SK-N-SH (cell line): Measurements from ENCODE around the gene NEIL3.

Experiments used
- EP300 ChIP-seq, 2 experiments: IDR thresholded peaks; 2 replicates each; pipeline versions ENCODE4 v1.4.0 to v1.6.1; 2012; ENCODE audit warnings: borderline replicate concordance in 1 of 2, low read depth in 1 of 2, low read length in 1 of 2
- EZH2phosphoT487 ChIP-seq: fragments of 200-600 bp; sonication (generic); IDR thresholded peaks from 2 replicates; pipeline ENCODE4 v1.6.1; 2017; ENCODE audit warnings: low read depth, mixed run types, mild to moderate bottlenecking, antibody characterized with exemption, moderate library complexity, borderline replicate concordance
- GATA2 ChIP-seq: sonication (generic); formaldehyde crosslinking; IDR thresholded peaks from 2 replicates; pipeline ENCODE4 v1.5.0; 2020; ENCODE audit warnings: mild to moderate bottlenecking, missing genetic modification reagents
- JUND ChIP-seq: IDR thresholded peaks from 2 replicates; pipeline ENCODE4 v1.4.0; 2012
- MAX ChIP-seq: IDR thresholded peaks from 2 replicates; pipeline ENCODE4 v1.4.0; 2012; ENCODE audit warnings: low read depth
- PBX3 ChIP-seq: IDR thresholded peaks from 2 replicates; pipeline ENCODE4; 2012
- RAD21 ChIP-seq: IDR thresholded peaks from 2 replicates; pipeline ENCODE4 v1.6.1; 2012; ENCODE audit warnings: mild to moderate bottlenecking, low read length
- RCOR1 ChIP-seq: fragments of 150-350 bp; IDR thresholded peaks from 2 replicates; pipeline ENCODE4 v1.6.1; 2017; ENCODE audit warnings: antibody characterized with exemption, low read length
- TAF1 ChIP-seq: IDR thresholded peaks from 2 replicates; pipeline ENCODE4 v1.6.1; 2012; ENCODE audit warnings: low read depth, mild to moderate bottlenecking, low read length, moderate library complexity, borderline replicate concordance
- USF1 ChIP-seq: IDR thresholded peaks from 2 replicates; pipeline ENCODE4 v1.4.0; 2012; ENCODE audit warnings: low read depth, borderline replicate concordance
- TF ChIP-seq, protein P1 (sequence below): fragments of 200-600 bp; sonication (generic); IDR thresholded peaks from 2 replicates; pipeline ENCODE4 v1.6.1; 2017; ENCODE audit warnings: antibody characterized with exemption, mild to moderate bottlenecking, moderate library complexity

- TF ChIP-seq USF1 (no peak), RAD21 (no peak), PBX3 (no peak), EP300 (IDR thresholded peaks at IDR 0.05; ENCODE audit: borderline replicate concordance in 1 of 2, low read depth in 1 of 2, low read length in 1 of 2) (no peak), EZH2phosphoT487 (no peak), MAX (no peak), RCOR1 (no peak), JUND (no peak), TAF1 (no peak), GATA2 (no peak)
- TF ChIP-seq, protein P1, sequence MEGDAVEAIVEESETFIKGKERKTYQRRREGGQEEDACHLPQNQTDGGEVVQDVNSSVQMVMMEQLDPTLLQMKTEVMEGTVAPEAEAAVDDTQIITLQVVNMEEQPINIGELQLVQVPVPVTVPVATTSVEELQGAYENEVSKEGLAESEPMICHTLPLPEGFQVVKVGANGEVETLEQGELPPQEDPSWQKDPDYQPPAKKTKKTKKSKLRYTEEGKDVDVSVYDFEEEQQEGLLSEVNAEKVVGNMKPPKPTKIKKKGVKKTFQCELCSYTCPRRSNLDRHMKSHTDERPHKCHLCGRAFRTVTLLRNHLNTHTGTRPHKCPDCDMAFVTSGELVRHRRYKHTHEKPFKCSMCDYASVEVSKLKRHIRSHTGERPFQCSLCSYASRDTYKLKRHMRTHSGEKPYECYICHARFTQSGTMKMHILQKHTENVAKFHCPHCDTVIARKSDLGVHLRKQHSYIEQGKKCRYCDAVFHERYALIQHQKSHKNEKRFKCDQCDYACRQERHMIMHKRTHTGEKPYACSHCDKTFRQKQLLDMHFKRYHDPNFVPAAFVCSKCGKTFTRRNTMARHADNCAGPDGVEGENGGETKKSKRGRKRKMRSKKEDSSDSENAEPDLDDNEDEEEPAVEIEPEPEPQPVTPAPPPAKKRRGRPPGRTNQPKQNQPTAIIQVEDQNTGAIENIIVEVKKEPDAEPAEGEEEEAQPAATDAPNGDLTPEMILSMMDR, result no peak
These were observed 100.9 kb downstream of the NEIL3 start for GRCh38 chr4:177410566-177410965.
